Measurements from ENCODE around the gene LRP5.

Gene LRP5

DNA sequence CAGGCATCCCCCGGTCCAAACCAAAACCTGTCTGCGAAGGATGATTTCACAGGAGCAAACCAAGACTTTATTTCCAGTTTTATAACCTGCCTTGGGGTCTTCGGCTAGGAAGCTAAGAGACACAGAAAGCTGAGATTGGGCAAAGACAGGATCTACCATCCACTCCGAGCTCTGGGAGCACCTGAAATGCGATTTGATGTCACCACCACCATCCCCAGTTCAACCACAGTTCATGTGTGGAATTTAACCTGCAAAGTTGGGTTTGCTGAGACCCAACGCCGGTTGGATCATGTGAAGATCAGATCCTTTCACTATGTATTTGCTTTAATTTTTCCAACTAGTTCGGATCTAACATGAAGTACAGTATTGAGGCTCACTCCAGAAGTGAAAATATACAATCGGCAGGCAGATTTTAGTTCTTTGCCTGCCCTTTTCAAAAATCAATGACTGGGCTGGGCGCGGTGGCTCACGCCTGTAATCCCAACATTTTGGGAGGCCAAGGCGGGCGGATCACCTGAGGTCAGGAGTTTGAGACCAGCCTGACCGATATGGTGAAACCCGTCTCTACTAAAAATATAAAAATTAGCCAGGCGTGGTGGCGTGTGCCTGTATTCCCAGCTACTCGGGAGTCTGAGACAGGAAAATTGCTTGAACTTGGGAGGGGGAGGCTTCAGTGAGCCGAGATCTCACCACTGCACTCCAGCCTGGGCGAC lies 39.2 kb upstream of the LRP5 start:
- H3K4me2 ChIP-seq: peak overlapping the region; percentile 47

DNA sequence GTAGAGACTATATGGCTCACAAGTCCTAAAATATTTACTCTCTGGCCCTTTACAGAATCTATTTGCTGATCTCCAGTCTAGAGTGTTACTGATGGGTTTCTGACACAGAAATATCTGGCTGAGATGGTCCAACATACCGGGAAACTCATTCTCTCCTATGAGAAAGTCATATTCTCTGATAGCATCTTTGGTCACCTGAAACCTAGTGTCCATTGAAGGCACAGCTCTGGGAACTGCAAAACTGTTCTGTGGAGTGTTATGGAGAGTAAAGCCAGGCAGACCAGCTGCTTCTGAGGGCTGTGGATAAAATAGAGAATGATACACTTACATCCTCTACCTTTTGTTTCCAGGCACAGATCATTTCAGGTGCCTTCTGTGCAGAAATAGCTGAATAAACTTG lies 38.1 kb upstream of the LRP5 start:
- no peaks in the 10 kb centered on the region for H3K36me3 ChIP-seq (ENCODE audit: insufficient read depth)
- no peak overlapping the region for H3K4me2 ChIP-seq
- peaks cover 26% of the 10 kb centered on the region for H3K4me1 ChIP-seq (ENCODE audit: low read depth, poor library complexity, severe bottlenecking)
- no peaks in the 10 kb centered on the region for H4K20me1 ChIP-seq (ENCODE audit: insufficient read depth)
- TF ChIP-seq, protein P1, sequence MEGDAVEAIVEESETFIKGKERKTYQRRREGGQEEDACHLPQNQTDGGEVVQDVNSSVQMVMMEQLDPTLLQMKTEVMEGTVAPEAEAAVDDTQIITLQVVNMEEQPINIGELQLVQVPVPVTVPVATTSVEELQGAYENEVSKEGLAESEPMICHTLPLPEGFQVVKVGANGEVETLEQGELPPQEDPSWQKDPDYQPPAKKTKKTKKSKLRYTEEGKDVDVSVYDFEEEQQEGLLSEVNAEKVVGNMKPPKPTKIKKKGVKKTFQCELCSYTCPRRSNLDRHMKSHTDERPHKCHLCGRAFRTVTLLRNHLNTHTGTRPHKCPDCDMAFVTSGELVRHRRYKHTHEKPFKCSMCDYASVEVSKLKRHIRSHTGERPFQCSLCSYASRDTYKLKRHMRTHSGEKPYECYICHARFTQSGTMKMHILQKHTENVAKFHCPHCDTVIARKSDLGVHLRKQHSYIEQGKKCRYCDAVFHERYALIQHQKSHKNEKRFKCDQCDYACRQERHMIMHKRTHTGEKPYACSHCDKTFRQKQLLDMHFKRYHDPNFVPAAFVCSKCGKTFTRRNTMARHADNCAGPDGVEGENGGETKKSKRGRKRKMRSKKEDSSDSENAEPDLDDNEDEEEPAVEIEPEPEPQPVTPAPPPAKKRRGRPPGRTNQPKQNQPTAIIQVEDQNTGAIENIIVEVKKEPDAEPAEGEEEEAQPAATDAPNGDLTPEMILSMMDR (conservative IDR thresholded peaks at IDR 0.05; ENCODE audit: low read depth, low read length): no peak
- peaks cover 24% of the 10 kb centered on the region for H3K79me2 ChIP-seq (ENCODE audit: insufficient read depth, low read depth)
- H3K27ac ChIP-seq: no peak overlapping the region
- no peaks in the 10 kb centered on the region for H3K27me3 ChIP-seq (ENCODE audit: insufficient read depth, low read depth)
- H2AFZ ChIP-seq (ENCODE audit: low read depth): no peak overlapping the region
- H3K9ac ChIP-seq: no peak overlapping the region
- no peak overlapping the region for H3K4me3 ChIP-seq (IDR thresholded peaks at IDR 0.05; ENCODE audit: insufficient read depth, low read depth, low read length)

More for the DNA sequence above, 39.2 kb upstream of the LRP5 start:
- H3K4me1 ChIP-seq (ENCODE audit: low read depth, poor library complexity, severe bottlenecking): peaks cover 37% of the 10 kb centered on the region
- no peaks in the 10 kb centered on the region for H3K36me3 ChIP-seq (ENCODE audit: insufficient read depth)
- H3K27ac ChIP-seq: peak overlapping the region; percentile 84
- peaks cover 35% of the 10 kb centered on the region for H3K79me2 ChIP-seq (ENCODE audit: insufficient read depth, low read depth)
- peak overlapping the region; percentile 56; the same call in 1 of the 2 replicates for H2AFZ ChIP-seq (ENCODE audit: low read depth)
- H3K9ac ChIP-seq: peak overlapping the region; percentile 90; the same call in 1 of the 2 replicates
- H3K27me3 ChIP-seq (ENCODE audit: insufficient read depth, low read depth): no peaks in the 10 kb centered on the region
- no peaks in the 10 kb centered on the region for H4K20me1 ChIP-seq (ENCODE audit: insufficient read depth)
- H3K4me3 ChIP-seq (IDR thresholded peaks at IDR 0.05; ENCODE audit: insufficient read depth, low read depth, low read length): no peak overlapping the region
- TF ChIP-seq, protein P1 (conservative IDR thresholded peaks at IDR 0.05; ENCODE audit: low read depth, low read length): no peak

DNA sequence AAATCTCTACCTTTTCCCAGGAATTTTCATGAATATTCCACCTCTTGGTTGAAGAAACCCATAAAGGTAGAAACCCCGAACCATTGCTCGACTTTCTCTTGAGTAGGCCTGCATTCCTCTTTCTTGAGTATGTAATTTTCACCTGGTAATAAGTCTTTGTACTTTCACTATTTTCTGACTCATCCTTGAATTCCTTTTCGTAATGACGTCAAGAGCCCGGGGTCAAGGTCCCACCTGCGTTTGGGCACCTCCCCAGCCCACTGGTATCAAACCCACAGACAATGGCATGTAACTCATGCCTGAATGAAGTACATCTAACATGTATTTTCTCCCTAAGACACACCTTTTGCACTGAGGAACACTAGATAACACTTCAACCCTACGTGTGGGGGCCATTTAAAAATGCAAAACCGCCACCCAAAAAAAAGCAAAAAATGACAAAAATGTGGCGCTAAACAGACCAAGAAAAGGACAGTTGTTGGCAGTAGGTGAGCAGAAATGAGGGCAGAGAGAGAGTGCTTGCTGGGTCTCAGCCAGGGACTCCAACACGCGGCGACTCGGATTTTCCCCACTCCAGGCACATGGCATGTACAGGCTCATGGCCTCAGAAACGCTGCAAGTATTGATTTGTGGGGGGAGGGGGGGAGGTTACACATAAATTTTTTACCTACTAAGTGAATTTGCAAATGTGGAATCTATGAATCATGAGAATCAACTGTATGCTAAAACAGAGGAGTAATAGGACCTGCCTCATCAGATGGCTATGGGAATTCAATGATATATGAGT lies 36.5 kb upstream of the LRP5 start:
- Histone ChIP-seq H2AFZ (ENCODE audit: low read depth) (no peak overlapping the region), H3K27ac (no peak overlapping the region), H3K9ac (no peak overlapping the region), H3K36me3 (ENCODE audit: insufficient read depth) (no peaks in the 10 kb centered on the region), H4K20me1 (ENCODE audit: insufficient read depth) (no peaks in the 10 kb centered on the region), H3K79me2 (ENCODE audit: insufficient read depth, low read depth) (peaks cover 8% of the 10 kb centered on the region; the same call in 1 of the 2 replicates), H3K4me1 (ENCODE audit: low read depth, poor library complexity, severe bottlenecking) (peaks cover 10% of the 10 kb centered on the region), H3K27me3 (ENCODE audit: insufficient read depth, low read depth) (no peaks in the 10 kb centered on the region), H3K4me3 (IDR thresholded peaks at IDR 0.05; ENCODE audit: insufficient read depth, low read depth, low read length) (no peak overlapping the region), H3K4me2 (no peak overlapping the region)
- TF ChIP-seq, protein P1 (conservative IDR thresholded peaks at IDR 0.05; ENCODE audit: low read depth, low read length): no peak

DNA sequence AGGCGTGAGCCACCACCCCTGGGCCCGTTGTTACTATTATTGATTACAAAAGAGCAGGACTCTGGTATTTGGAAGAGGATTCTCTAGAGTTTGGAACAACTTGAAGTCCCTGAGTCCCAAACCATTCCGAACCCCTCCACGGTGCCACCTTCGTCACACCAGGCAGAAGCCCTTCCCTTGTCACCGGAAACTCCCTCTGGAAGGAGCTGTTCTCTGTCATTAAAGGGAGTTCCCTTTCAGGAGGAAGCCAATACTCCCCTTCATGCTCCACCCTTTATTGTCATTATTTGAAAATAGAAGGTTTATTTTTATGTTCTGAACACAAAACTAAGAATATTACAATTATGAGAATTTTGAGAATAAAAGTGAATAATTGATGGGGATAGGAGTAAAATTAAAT lies 35.5 kb upstream of the LRP5 start:
- Histone ChIP-seq H2AFZ (ENCODE audit: low read depth) (no peak overlapping the region), H3K4me3 (IDR thresholded peaks at IDR 0.05; ENCODE audit: insufficient read depth, low read depth, low read length) (no peak overlapping the region), H3K27ac (no peak overlapping the region), H3K36me3 (ENCODE audit: insufficient read depth) (no peaks in the 10 kb centered on the region), H3K9ac (no peak overlapping the region), H3K27me3 (ENCODE audit: insufficient read depth, low read depth) (no peaks in the 10 kb centered on the region), H3K79me2 (ENCODE audit: insufficient read depth, low read depth) (no peaks in the 10 kb centered on the region), H3K4me1 (ENCODE audit: low read depth, poor library complexity, severe bottlenecking) (peaks cover 10% of the 10 kb centered on the region), H4K20me1 (ENCODE audit: insufficient read depth) (no peaks in the 10 kb centered on the region), H3K4me2 (no peak overlapping the region)
- TF ChIP-seq, protein P1 (conservative IDR thresholded peaks at IDR 0.05; ENCODE audit: low read depth, low read length): no peak

Measured in KMS-11 (cell line).